GM19238 (cell line): Measurements from ENCODE around the gene WDFY4.

Experiments
- DNase-seq: peaks from one replicate; pipeline ENCODE4 v3.0.0; 2011; ENCODE audit warnings: low spot score; ENCODE audit not compliant: insufficient read length

WDFY4 gene

DNA sequence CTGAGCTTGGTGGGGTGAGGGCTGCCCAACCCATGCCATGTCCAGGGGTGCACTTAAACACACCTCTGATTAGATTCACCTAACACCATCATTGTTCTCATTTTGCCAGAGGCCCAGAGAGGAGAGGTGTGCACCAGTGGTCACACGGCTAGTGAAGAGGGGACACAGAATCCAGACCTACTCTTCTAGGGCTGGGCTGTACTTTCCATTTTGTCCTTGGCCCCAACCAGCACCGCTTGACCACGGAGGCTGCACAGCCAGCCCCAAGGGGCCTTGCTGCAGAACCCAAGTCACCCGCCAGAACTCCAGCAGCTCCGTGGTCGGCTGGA is 246 bp upstream of the WDFY4 start:
- DNase-seq = no peak

DNA sequence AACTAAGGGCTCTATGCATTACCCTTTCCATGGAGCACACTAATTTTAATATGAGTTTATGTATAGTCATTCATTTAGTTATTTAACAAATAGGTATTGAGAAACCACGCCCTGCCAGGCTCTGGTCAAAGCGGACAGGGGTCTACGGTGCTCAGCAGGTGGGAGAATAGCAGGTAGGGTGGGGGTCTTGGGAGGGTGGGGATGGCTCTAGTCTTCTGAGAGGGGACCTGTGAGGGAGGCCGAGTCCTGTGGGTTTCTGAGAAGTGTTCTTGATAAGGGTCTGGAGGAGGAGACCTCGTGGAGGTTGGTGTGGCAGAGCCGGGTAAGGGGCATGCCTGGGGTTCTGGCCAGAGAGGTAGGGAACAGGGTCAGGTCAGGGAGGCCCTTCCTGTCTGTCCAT is 1.1 kb downstream of the WDFY4 start:
- DNase-seq = no peak

DNA sequence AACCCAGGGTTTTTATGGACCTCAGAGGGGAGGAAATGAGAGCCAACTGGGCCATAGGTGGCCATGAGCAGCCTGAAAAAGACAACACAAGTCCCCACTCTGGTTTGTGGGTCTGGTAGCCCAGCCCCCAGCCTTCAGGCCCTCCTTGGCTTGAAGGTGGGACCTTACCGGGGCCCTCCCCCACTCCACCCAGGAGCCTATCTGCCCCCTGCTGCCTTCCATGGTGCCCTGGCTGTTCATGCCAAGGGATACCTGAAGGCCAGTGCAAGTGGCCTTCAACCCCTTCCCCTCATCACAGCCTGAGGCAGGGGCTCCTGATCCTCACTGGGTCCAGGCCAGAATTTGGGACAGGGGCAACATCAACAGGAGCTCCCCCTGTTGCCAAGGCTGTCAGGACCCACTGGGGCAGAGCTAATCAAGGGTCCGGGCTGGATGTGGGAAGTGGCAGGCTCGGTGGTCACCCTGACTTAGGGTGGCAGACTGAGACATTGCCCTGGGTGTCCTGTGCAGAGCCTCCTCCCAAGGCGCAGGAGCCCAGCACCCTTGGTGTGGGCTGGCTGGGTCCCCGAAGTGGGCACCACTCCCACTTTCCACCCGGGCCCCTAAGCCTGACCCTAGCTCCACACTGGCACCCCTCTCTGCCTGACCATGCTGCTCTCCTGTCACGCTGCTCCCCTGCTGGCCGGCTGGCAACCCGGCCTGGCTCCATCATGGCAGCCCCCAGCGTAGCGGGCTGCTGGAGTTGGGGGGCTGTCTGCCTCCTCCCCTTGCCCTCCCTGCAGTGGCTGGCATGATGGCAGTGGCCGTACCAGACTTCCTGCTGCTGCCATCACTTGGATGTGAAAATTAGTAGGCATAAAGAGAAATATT is 6.4 kb downstream of the WDFY4 start:
- no peak for DNase-seq

DNA sequence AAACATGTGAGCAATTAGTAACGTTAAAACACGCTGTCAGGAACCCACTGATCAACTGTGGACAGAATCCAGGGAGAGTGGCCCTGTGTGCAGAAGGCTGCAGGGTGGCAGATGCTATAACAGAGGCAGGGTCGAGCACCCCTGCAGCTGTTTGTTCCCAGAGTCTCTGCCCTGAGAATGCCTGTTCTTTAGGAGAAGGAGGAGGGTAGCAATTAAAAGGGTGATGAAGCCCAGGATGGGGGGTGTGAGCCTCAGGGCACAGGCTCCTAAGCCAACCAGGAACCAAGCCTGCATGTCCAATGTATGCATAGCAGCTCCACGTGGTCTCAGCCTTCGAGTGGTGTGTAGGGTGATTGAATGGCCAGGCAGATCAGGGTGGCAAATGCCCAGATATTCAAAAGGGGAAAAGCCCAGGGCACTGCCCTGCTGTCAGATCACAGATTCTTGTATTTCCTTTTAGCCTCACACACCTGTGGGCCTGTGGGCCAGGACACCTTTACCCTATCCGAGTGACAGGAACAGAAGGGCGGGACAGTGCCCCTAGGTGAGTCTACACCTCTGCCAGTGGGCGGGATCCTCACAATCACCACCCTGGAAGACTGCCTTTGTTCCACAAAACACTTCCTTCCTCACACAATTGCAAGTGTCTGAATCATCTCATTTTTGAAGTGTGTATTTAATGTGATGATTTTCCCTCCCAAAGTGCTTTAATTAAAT is 7.3 kb downstream of the WDFY4 start:
- DNase-seq = no peak

DNA sequence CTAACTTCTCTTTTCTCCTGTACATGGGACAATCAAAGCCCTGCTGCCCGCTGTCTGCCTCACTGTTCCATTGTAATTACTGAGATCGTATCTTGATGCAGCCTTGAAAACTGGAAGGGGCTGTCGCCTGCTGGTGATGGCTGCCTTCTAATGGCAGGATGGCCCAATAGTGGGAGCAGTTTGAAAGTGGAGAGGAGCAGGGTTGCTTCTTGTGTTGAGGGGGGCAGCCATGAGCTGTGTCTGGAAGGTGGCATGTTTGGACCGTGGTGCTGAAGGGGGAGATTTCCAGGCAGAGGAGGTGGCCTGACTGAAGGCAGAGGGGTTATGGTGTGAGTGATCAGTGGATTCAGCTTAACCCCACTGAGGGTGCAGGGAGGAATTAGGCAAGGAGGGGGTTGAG is 8.1 kb downstream of the WDFY4 start:
- DNase-seq = no peak

DNA sequence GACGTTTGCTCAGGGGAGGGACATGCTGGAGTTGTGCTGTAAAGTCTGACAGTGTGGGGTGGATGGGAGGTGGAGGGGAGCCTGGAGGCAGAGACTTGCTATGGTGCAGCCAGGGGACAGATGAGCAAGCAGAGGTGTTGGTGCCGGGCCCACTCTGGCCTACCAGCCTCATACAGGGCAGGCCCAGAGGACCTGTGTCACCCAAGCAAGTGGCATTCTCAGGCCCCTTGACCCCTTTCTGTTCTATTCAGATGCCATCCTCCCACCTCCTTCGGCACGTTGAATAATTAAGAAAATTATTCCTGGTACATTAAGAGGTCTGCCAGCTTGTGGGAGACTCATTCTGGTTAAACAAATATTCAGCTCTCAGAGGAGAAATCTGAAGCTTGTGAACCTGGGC is 8.5 kb downstream of the WDFY4 start:
- no peak for DNase-seq

DNA sequence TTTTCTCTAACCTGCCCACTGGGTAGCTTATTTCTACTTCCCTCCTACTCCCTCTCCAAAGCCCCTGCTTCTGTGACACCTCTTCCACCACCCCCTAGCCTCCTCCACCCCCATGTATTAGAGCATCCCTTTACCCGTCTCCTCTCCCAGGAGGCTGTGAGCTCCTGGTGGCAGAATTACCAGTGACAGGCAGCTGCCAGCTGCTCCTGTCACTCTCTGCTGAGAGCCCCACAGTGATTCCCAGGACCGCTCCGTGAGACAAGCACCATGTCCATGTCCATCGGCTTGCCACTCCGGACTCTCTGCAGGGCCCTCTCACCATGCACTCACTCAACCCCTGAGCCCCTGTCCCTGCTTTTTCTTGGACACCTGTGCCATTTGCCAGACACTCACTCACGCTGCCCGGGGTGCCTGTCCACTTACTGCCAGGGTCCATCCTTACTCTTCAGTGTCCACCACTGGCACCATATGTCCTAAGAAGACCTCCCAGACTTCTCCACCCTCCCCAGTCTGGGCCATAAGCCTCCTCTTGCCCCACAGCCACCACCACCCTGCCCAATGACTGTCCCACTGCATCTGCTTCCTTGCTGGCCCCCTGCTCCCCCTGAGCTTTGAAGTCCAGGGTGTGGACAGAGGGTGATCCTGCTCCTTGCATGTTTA is 9.8 kb downstream of the WDFY4 start:
- no peak for DNase-seq

DNA sequence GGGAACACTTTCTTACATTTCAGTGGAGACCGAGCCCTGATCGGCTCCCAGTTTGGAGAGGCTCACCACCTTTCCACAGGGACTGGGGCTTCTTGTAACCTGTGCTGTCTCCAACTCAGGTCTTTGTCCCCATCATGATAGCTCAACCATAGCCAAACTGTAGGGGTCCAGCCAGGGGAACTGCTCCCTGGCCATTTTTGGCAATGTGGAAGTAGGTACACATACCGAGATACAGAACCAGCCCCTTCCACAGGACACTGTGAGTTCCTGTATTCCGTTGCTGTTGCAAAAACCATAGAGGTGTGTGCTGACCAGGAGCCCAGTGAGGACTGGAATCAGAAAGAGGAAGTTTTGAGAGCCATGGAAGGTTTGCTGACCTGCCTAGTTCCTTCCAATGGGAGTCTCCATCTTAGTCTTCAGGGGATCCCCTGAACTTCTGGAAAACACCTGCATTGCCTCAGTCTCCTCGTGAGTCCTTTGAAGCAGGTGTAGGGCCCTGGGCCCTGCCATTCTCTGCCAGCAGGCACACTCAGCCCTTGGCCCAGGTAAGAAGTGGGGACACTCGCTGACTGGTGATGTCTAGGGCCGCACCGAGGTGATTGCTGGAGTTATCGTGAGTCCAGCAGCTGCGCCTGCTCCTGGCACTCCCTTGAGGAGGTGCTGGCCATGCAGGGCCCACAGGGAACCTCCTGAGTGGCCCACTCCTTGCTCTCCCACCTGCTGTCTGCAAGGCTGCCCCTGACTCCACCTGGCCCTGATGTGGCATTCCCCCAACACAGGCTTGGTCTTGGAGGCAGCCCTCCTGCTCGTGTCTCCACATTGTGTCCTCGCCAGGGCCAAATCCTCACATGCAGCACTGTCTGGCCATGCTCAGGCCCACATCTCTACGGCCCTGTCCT is 11.2 kb downstream of the WDFY4 start:
- DNase-seq = no peak

DNA sequence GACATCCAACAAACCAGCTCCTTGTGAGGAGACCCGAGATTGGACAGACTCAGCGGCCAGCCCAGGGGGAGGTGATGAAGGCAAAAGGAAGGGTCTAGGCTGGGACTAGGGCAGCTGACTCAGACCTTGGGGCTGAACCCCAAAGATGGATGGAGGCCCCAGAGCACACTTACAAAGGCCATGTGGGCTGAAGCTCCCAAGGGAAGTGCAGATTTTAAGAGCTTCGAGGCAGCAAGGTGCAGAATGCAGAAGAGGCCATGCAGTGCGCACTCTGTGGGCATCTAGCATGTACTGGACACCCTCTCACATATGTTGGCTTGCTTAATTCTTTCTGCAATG is 11.8 kb downstream of the WDFY4 start:
- no peak for DNase-seq

DNA sequence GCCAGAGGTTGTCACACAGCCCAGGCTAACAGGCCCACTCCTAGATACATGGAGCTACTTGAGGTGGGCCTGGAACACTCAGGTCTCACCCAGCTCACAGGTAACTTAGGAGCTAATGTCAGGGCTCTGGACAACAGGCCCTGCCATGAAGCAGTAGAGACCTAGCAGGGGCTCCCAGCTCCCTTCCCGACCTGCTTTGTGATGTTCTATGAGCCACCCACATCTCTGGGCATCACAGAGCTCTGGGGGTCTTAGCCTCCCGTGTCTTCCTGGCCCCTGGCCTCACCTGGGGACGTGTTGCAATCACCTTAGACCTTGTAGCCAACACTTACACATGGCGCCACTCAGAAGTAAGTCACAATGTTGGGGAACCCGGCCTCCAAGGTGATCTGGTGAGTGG is 12.4 kb downstream of the WDFY4 start:
- no peak for DNase-seq

DNA sequence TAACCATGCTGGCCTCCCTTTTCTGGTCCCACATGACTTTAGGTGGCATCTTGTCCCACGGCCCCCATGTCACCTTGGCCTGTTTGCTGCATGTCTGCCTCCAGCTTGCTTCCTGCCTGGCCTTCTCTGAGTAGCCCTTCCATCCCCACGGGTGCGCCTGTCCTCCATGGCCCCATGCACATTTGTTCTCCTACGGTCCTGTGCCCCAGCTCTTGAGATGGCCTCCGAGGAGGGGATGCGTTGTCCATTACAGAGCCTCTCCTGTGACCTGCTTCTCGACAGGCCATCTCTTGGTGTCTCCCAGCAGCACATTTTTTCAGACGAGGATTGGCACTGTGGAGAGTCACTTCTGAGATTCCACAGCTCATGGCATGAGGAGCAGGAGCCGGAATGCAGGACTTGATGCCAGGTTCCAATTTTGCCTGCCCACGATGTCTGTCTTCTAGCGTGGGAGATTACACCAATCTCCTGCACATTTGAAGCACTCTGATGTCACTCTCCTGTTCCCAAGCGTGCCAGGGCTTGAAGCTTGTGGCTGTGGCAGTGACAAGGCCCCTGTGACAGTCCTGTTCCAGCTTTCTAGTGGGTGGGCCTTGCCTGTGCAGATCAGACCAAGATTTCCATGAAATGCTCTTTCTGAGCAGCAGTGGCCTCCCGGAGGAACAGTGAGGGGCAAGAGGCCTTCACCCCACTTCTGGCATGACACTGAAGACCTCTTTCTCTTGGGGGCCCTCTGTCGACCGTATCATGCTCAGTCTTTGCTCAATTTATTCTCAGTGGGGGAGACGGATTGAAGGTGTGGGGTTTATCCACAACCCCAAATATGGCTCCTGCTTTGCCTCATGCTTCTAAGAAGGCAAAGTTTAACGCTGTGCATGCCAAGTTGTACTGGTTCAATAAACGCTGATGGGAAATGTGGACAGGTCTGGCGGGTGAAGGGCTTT is 13.4 kb downstream of the WDFY4 start:
- no peak for DNase-seq

DNA sequence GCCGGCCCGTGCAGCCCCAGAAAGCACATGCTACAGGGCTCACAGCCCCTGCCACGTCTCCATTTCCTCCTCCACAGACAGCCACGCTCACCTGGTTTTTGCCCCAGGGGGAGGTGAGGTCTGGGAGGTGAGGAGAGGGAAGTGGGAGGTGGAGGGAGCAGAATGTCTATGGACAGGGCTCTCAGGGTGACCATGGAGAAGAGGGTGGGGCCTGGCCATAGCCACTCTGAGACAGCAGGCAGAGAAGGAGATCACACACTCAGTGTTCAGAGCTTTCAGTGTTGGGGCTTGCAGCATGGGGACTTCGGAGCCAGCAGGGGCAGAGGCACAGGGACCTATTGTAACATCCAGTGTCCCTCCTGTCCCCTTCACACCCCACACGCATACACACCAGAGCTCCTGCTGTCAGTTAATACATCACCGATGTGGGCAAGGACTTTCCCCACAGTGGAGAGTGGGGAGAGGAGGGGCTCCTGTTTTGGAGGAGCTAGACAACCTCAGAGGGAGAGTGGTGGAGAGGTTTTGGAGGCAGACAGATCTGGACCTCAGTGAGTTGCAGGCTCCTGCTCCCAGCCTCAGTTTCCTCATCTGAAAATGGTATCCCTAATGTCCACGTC is 14.4 kb downstream of the WDFY4 start:
- no peak for DNase-seq

DNA sequence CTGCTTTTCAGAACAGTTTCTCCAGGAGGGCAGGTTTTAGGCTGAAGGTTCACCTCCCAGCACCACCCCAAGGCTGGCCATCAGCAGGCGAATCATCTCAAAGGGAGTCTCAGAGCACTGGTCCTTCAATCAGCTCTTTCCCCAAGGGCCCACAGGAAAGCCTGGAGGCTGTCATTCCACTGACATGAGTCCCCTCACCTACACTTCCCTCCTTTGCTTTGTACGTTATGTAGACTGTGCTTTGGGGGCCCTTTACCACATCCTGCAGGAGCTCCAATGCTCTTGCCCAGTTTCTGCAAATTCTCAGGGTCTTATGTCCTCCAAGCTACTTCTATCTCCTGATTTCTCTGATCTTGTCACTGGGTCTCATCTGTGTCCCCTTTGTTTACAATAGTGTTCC is 15.4 kb downstream of the WDFY4 start:
- DNase-seq = no peak

DNA sequence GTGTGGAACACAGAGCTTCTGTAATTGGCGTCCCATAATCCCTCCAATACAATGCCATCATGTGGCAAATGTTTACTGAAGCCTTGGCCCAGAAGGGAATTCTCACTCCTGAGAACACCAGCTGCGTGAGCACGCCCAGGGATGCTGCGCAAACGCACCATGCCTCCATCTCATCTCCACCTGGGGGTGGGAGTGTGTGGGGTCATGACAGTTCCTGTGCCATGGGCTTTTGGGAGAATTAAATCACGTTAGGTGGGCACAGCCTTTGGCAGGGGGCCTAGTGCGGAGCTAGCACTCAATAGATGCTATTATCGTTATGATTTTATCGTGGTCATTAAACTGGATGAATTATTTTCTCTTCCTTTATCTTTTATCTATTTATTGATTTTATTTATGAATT is 15.8 kb downstream of the WDFY4 start:
- DNase-seq = no peak

DNA sequence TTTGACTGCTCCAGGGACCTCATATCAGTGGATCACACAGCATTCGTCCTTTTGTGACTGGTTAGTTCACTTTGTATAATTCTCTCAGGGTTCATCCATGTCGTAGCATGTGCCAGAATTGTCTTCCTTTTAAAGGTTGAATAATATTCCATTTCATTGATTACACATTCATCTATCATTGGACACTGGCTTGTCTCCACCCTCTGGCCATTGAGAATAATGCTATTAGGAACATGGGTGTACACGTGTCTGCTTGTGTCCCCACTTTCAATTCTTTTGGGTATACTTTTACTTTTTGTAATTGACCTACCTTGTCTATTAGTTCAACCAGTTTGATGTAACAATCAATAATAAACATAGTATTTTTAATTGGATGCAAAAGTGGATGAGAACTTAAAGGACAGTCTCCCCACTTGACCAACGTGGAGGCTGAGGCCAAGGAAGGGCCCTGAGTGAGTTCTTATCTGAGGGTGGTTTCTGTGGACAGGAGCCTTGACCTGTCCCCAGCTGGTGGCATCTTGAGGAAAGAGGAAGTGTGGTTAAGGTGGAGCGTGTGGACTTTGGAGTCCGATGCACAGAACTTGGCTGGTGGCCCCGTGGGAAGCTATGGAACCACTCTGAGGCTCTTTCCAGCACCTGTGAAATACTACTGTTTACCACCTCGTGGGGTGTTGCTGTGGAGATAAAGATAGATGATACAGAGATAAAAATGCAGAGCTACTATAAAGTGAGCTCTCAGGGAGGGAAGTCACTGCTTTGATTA is 16.6 kb downstream of the WDFY4 start:
- DNase-seq = no peak

DNA sequence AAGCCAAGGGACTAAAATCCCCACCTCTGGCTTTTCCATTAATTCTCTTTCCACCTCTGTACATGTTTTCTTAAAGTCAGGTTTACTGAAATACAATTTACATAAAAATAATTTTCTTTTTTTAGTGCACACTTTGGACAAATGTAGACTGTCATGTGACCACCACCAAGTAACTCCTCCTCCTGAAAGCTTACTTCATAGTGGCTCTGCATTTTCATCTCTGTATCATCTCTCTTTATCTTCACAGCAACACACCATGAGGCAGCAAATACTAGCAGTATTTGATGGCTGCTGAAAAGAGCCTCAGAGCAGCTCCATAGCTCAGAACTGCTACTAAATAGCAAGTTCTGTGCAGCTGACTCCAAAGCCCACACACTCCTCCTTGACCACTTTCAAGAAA is 17.3 kb downstream of the WDFY4 start:
- DNase-seq = no peak

DNA sequence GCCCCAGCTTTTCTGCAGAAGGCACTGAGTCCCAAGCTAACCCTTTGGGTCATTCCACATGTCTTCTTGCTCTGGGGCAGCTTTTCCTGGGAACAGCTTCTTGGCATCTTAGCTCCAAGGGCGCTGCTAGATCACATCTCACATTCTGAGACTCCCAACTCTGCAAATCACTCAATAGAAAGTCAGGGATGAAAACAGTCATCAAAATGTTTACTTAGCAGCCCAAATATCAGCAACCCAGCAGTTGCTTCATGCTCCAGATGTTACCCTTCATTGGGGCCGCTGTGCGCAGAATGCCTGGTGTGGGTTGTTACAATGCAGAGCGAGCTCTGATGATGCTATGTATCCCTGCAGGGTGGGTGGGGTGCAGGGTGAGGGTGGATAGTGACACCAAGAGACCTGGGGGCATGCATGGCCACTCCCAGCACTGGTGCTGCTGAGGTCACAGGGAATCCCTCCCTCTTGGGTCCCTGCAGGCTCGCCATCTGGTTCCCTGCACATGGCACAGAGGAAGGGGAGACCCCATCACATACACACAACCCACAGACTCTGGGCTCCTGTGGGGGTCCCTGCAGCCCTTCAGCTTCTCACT is 19.0 kb downstream of the WDFY4 start:
- no peak for DNase-seq

DNA sequence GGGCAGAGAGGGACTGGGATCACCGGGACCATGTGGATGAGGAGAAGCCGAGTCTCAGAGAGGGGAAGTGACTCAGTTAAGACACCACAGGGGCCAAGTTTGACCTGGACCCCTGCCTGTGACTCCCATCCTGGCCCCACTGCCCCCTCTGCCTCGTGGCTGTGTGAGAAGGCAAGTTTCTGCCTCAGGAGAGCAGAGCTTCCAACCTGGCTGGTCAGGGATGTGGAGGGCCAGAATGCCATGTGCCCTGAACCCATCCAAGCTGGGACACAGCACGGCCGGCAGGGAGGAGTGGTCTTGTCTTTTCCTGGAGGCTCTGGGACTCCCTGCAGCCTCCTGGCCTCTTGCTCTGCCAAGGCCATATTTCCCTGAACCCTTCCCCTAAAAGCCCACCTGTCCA is 19.5 kb downstream of the WDFY4 start:
- no peak for DNase-seq

DNA sequence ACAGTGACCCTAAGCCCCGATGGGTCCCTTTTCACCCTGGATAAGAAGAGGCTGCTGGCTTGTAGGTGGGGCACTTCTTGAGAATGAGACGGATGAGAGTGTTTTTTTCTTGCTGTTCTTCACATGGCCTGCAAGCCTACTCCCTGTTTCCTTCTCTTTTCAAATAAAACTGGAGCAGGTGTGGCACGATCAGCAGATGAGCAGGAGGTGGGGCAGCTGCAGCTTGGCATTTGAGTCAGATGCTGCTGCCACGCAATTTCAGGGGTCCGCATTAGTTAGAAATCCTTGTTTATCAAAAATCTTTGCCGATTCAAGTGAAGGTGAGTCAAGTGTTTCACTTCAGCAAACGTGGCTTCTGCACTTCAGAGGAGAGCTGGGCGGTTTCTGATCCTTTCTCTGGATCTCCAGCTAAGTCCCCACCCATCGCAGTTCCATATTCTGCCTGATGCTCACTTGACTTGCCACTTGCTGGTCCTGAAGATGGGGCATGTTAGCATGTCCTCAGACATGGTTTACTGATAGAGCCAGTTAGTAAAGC is 20.8 kb downstream of the WDFY4 start:
- DNase-seq = no peak
